ENCODE data around the gene MED16.

DNA sequence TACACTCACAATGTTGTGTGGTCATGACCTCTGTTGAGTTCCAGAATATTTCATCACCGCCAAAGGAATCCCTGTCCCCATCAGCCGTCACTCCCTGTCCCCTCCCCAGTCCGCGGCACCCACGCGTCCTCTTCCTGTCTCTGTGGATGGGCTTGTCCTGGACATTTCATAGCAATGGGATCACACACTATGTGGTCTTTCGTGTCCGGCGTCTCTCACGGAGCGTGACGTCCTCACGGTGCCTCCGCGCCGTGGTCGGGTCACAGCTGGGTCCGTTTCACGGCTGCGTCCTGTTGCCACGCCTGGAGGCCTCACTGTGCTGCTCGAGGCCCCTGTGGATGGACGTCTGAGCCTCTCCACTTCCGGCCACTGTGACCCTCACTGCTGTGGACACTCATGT is 58.8 kb downstream of the MED16 start:
- TF ChIP-seq EZH2 (IDR thresholded peaks at IDR 0.05) (no peak), POLR2AphosphoS5 (IDR thresholded peaks at IDR 0.05; ENCODE audit: borderline replicate concordance, low read depth, low read length) (no peak)
